Measurements from ENCODE around the gene MYO1H.

MYO1H gene

DNA sequence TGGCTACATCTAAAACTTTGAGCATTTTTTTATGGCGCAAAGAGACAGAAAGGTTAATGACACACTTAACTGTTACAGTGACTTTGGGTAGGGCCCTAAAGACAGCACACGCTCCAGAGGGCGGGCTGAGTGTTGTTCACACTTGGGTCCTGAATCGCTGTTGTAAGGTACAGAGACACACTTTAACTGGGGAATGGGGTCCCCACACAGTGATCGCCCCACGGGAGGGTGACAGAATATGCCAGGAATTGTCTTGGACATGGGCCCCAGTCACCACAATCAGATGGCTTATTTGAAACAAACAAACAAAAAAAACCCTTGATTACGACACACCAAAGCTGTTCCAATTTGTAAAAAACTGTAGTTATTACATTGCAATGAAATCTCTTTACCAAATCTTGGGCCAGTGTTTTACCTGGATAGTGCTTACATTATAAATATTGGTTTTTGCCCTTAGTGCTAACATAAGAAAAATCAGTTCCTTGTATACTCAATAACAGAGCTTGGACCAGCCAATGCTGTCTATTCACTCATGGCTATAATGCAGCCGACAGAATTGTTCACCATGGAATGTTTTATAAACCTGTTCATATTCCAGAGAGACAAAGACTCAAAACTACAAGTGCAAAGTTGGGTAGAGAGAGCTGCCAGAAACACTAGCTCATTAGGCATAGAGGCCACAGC lies 101.1 kb downstream of the MYO1H start:
- no peak for DNase-seq

DNA sequence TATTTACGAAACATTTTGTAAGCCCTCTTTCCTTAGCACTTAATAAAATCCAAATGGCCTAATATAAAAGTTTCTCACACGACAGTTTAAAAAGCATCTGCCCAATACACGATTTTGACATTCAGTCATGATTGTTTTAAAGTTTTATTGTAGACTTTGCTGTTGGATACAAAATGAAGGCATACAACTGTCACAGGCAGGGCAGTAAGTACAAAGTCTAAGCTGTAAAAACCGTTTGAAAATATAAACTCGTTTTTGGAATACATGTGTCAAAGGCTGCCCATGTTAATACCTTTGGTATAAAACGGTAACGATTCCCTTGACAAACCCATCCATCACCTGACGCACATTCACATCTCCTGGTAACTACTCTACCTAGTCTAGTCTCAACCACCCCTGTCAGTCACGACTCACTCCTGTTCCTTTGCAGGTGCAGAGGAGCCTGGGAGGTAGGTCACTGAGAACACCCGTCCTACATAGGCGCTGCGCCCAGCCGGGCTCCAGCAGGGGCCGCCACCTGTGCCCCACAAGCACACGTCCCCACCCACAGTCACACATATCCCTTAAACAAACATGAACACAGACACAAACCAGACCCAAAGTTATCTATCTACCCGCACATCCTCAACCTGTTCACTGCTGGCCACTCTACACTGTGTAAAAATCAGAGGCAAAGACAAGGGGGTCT lies 102.3 kb downstream of the MYO1H start:
- no peak for DNase-seq

DNA sequence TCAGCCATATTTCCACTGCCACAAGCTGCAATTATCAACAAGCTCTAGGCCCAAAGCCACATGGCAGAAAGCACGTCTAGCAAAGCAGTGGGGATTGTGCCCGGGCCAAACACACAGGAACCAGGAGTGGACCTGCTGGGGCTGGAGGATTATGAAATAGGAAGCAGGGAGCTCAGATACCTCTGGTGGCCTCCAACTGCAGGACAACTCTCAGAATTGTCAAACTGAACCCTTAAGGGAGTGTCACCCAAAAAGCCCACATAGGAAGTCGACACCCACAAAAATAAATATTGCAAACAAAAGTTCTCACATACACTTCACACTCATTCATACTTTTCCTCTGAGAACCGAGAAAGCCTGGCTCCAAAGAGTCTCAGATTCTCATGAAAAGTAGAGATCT lies 103.3 kb downstream of the MYO1H start:
- DNase-seq, result no peak

DNA sequence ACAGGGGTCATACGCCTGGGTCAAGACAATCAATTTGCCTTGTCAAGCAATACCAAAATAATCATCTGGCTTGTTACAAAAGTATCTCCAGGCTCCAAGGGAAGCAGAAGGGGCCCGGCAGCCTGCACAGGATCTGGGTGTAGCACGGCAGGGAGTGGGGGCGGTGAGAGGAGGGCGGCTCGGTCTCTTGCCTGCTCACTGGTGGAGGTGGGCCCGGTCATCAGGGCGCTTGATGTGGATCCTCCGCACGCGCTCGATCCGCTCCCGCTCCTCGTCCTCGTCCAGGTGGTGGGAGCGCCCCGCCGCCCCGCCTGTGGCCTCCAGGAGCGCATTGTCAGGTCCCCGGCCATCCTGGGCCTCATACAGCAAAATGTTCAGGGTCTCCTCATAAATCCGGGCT lies 103.7 kb downstream of the MYO1H start:
- no peak for DNase-seq

DNA sequence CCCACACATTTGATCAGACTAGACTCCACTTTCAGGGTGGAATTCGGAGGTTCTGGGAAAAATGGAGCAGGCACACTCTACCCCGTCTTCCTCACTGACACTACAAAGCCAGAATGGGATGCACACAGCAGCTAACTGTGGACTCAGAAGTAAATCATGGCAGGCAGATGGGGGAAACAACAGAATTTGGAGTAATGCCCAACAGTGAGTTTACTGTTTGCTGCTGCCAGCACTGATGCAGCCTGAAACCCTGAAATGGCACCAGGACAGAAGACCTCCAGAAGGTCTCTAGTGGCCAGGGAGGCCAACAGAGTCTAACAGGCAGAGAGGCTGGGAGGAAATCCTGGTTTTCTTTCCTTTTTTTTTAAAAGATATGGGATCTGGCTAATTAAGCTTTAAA lies 104.8 kb downstream of the MYO1H start:
- DNase-seq, result no peak

DNA sequence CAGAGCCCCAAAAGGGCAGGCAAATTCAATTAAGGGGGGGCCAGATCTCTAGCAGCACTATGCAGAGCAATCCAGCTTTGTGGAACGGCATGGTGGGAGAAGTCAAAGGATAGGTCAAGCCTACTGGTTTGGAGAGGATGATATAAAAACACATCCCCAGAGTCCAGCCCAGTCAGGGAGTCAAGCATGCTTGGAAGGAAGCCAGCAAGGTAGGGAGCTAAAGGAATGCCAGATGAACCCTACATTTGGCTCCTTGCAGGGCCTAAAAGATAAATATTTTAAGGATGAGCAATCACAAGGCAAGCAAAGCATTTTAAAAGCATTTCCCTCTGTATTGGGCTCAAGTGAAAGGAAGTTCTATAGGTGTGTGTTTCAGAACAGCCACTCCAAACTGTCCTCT lies 108.0 kb downstream of the MYO1H start:
- DNase-seq, result no peak

DNA sequence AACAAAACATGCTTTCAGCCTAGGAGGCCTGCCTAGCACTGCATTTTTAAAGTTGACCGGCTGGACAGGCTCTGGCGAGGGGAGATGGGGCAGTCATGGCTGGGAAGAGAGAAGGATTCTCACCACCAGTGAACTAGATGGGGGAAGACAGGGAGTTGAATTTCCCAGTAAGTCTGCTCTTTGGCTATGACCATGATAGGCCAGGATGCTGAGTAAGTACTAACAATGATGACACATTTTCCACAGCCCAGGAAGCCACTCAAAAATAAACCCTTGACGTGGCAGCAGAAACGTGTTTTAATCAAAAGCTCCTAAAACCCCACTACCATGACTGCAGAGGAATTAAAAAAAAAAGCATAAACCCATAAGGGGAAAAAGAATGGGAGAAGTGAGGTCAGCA lies 110.4 kb downstream of the MYO1H start:
- no peak for DNase-seq

DNA sequence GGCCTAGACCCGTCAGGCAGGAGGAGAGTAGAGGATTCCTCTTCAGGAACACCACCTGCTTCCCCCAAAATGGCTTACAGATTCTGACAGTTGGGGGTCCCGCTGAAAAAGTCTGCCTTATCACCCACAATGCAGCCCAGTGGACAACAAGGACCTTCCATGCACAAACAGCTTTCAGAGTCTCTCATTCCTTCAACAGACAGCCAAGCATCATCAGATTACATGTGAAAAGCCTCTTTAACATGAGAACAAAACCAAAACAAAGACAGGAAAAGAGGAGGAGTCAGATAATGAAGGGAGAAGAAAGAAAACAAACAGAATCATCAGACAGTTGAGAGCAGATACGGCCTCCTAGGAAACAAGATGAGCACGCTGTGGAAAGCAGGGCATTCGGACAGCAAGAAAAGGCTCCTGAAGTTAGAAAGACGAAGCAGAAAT lies 111.1 kb downstream of the MYO1H start:
- DNase-seq, result no peak

DNA sequence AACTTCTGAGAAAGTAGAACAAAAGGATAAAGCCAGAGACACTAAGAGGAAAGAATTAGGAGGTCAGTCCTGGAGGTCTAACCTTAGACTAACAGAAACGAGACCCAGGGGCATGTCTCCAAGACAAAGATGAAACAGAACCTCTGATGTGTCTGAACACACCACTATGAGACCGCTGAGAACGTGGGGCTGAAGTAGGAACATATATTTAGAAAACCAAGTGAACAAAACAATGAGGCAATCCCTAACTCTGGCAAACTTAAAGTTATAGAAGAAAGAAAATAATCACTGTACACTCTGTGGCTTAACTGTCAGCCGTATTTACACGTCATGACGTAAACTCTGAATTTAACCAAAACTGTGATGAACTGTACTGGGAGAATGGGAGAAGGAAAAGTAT lies 111.5 kb downstream of the MYO1H start:
- DNase-seq, result no peak

DNA sequence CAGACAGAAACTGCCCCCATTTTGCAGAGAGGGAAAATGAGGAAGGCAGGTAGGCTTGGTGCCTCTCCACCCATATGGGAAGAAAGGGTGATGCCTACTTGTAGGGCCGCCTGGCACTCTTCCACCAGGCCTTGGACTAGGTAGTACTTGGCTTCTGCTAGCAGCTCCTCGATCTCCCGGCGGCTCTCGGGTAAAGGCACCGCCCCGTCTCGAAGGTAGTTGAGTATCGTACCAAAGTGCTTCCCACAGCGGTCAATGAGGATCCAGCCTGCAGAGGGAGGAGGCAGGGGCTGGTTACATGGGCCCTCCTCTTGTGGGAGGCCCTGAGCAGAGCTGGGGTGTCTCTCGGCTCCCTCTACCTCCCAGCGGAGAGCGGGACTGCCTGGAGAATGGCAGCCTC lies 112.8 kb downstream of the MYO1H start:
- DNase-seq, result no peak

DNA sequence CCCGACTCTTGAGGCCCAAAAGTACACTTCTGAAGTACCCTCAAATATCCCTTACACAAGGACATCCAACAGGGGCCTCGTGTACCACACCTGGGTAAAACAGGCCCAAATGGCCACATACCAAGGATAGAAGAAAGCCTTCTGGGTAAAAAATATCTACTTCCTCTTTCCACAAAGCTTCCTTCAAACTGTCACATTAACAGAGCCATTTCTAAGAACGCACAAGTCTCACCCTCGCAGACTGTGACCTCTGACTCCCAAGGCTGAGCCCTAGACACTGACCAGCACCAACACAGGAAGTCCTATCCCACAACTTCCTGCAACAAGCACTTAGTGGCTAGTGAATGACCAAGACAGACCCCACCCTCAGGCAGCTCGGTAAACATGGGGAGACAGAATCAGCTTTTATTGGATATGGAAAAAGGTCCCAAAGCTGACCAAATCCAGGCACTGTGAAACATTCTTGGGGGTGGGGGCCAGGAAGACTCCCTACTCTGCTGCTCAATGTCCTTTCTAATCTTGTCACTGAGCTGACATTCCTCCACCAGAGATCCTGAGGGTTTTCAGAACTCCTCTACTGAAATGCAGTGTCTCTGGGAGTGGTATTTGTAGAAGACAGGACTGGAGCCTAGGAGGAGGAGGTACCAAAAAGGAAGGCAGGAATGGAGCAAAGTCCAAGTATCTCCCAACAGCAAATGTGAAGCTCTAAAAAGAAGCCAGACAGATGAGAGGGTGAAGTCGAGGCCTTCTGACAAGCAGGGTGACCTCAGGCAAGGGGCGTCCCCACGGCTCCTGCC lies 113.5 kb downstream of the MYO1H start:
- no peak for DNase-seq

DNA sequence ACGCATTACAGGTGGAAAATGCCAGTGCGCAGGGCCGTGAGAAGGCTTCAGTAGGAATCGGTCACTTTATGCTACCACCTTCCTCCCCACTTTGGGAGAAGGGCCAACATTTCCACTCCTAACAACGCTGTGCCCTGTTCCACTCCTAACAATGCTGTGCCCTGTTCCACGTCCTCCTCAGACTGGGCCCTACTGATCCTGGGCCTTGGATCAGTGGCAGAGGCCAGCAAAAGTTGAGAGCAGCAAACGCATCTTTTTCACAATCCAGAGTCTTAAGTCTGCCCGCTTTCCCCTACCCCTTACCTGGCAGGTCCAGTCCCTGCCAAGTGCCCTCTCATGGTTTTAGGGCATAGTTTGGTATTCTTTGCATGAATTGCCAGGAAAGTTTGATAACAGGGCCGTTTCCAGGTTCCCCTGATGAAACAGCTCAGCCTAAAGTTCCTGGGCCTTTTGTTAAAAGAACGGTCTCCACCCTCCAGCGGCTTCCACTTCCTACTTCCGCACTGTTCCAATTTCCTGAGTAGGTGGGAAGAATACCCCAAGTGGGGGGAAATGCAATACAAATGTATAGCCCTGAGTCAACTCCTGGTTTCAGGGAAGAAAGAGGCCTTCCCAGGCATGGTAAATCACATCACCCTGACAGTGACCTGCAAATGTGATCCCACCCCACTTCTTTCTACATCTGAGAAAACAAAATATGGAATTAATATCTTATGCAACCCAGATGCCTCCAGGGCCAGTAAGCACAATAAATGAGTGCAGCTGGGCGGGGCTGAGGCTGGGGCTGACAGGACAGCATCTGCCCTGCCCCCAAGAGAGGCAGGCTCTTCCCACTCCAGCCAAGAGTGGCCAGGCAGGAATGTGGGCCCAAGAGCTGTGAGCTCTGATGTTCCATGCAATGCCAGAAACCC lies 114.4 kb downstream of the MYO1H start:
- DNase-seq, result no peak

DNA sequence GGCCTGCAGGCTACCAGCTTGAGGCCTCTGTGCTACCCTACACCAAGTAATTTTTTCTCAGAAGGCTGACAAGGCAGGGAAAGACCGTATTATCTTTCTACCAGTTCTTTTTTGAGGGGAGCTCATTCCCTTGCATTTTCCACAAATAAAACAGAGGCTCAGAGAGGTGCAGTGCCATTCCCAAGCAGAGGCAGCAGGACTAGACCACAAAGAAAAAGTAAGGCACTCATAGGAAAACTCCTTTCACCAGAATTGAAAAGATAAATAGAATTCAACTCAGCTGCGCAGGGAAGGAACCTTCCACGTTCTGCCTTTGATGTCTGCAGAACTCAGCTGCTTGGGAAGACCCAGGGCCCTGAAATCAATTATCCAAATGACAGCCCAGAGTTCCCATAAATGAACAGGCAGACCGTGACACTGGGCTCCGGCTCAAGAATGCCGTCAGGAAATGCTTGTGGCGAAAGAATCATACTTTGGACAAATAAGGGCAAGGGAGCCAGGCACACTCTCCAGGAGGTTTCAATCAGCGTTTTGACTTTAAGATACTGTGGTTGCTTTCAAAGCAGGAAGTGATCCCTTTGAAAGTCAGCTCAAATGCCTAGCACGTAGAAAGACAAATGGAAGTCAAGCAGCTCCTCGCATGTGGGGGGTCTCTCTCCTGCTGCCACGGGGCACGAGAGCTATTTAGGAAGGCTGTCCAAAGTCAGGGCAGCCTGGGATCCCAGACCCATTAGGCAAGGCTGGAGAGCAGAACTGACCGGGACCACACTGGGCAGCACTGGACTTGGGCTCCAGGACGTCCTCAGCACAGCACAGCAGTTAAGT lies 115.4 kb downstream of the MYO1H start:
- no peak for DNase-seq

DNA sequence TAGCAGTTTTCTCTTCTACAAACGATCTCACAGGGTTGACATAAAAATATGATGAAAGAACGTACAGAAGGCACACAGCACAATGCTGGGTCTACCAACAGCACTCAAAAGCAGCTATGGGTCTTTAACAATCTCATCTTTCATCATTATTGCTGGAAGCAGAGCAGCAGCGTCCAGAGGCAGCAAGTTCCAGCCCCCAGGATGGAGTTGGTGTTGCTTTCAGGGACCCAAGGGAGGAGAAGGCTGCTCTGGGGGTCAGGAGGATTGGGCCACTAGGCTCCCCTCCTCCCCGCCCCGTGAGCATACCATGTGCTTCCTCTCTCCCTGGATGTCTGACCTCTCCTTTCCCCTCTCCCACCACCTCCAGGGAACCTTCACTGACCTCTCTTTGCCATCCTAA lies 116.1 kb downstream of the MYO1H start:
- DNase-seq, result no peak

DNA sequence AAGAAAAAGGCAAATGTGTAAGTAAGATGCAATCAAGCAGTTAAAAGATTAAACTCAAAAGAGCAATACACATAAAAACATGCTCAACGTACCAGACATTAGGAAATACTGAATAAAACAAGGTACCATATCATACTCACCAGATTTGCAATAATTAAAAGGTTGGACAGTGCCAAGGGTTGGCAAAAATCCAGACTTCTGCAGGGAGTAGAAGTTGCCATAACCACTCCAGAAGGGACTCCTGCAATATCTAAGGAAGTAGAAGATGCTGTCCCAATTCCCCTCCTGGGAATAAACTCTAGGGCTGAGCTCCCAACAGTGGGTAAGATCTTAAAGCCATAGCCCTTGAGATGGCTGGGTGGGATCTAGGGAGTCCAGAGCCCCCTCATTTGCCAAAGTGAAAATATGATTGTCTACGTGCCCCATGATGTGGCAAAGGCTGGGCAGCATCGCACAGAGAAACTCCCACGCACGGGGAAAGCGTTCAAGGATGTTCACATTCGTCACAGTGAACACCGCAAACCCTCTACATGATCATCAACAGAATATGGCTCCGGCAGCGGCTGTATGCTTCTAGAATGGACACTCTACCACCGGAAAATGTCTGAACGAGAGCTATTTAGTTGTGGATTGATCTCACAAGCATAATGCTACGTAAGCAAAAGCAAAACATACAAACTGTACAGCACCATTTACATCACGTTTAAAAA lies 117.1 kb downstream of the MYO1H start:
- no peak for DNase-seq

DNA sequence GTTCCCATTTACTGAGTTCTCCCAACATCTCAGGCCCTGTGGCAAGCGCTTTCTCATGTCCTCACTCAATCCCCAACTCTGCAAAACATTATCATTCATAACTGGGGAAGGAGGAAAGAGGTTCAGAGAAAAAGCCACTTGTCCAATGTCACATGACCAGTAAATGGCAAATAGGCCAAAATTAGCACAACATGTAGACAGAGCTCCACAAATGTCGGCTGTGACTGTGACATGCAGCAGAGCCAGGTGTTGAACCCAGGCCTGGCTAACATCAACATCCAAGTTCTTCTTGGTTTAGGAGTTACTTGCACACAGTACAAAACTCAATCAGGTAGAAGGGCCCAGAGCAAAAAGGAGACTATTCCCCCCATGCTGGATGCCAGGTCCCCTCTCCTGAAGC lies 118.6 kb downstream of the MYO1H start:
- no peak for DNase-seq

DNA sequence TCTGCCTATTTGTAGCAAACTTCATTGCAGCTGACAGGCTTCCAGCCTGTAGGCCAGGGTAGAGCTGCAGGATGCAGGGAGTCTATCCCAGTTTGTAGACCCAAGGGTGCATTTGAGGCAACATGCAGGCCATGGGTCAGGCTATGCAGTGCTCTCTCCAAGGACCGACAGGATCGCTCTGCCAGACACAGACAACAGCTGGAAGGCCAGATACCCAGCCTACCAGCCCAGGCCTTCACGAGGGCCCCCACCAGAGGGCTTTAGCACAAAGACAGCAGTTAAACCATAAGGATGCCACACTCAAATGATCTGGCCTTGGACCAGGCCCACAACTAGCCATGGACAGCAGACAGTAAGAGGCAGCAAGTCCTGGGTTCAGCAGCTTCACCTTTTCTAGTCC lies 119.1 kb downstream of the MYO1H start:
- no peak for DNase-seq

DNA sequence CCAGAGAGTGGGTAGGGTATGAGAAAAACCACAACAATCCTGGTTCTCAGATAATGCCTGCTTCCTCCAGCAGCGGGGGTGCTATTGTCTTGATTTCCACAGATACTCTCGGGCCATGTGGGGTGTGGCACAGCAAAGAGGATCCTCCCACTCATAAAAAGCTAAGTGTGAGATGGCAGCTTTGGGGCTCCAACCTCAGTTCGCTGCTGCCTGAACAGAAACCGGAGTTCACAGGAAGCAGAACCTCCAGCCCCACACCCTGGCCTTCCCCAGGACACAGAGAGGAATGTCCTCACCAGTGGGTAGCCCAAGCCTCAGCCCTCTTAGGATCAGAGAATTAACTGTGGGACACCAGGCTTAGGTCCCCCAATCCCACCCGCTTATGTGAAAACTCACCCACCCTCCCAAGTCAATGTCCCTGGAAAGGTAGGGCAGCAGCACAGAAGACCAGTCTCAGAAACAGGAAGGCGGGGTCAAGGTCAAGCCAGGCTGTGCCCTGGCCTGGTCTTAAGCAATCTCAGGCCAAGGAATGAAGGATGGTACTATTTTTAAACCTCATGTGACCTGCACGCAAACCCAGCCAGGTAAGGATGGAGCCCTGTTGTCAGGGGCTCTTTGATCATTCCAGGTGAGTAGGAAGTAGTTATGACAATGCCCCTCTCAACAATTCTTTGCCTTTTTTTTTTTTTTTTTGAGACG lies 120.4 kb downstream of the MYO1H start:
- no peak for DNase-seq

DNA sequence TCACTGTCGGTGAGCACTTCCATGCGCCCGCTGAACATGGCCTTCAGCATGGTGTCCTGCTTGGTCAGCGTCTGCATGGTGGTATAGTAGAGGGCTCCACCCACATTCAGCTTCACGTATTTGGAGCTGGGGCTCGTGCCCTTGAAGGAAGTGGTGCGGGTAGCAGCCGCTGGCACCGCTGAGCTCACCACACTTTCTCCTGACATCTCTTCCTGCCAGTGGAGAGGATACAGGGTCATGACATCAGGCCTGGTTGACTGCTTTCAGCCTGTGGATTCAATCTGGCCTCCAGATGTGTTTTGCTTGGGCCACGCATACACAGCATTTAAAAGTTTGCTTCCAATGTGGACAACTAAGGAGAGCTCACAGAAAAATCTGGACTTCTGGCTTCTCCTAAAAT lies 121.8 kb downstream of the MYO1H start:
- DNase-seq, result no peak

DNA sequence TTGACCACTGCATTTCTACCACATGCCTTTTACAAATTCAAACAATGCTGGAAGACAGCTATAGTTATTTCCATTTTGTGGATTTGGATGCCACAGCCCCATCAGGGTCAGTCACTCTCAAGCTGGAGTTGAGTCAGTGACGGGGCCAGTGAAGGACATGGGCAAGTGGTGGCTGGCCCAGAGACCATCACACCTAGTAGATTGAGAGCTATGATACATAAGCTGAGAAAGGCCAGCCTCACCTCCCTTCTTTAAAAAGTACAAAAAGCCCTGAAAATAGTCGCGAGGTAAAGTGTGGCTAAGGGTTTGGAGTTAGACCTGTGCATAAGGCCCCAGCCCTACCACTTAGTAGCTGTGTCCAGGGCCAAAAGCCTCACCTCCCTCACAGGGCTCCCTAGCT lies 125.3 kb downstream of the MYO1H start:
- no peak for DNase-seq

Measured in CD4-positive, alpha-beta T cell treated with Interleukin-12 subunit alpha and Interleukin-12 subunit beta, for 1 hour (primary cell).